Stimulated activated CD8-positive, alpha-beta memory T cell treated with anti-CD3 and anti-CD28 coated beads, Interleukin-4, amount 100 ng/mL, for 48 hours (primary cell): ENCODE measurements around the gene PRRC2B.
"Not testable (repeated sequence)": the region's sequence is repeated elsewhere in the genome, so short reads cannot be mapped to it uniquely, and the experiment has no call there.

Source experiments
- DNase-seq: peaks from one replicate; pipeline ENCODE4 v3.0.0-alpha.2; 2020

Gene PRRC2B

DNA sequence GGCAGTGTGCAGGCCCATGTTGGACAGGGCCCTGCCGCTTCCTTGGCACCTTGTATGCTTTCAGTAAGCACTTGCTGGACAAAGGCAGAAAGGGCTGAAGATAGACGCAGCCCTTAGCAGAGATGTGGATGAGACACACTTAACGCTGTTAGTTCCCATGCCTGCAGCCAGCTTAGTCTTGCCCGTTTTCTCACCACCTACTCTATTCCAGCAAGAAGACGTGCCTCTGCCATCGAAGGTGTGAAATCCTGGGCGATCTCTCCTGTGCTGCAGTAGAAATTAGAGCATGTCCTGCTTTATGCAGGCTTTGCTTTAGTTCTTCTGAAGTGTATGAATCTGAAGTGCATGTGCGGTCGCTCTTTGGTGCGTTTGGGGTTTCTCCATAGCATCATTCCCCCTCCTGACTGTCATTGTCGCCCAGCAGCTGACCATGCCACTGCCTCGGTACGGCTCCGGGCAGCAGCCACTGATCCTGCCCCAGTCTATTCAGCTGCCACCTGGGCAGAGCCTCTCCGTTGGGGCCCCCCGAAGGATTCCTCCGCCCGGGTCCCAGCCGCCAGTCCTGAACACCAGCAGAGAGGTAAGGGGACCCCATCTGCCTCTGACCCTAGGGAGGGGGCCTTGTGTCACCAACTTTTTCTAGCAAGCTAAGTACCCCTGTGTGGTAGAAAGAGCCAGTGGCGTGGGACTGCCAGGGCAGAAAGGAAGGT is 97.3 kb downstream of the PRRC2B start:
- no peak for DNase-seq

DNA sequence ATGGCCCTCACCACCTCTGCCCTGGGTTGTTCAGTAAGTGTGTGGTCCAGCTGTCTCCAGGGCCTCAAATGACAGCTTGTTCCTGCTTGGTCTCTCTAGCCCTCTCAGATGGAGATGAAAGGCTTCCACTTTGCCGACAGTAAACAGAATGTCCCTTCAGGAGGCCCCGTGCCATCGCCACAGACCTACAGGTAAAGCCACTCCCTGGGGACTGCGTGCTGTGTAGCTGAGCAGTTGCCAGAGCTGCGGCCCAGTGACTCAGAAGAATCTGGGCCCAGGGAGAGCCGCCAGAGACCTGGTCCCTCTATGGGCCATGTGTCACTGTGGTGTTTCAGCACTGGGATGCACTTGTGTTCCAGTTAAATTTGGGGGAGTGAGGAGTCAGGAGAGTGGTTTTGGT is 98.2 kb downstream of the PRRC2B start:
- DNase-seq = no peak

DNA sequence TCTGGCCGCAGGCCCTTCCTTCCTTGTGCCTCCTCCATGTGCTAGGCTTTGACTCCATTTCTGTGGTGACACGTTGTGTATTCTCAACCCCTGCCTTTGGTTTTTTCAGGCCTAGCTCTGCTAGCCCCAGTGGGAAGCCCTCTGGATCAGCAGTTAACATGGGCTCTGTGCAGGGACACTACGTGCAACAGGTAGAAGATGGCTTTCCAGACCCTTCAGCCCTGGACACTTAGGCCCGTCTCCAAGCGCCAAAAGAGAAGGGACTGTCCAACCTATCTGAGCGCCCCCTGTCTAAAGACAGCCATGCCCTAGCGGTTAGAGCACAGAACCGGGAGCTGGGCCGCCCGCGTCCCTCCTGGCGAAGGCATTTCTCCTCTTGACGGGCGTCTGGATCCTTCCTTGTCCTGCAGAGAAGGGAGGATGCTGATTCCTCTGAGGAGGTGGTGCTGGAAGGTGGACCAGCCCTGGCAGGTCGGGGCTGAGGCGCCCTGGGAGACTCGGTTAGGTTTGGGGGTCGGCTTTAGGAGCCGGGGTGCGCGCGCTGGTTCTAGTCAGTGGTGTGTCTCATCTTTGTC is 100.5 kb downstream of the PRRC2B start:
- DNase-seq = no peak

DNA sequence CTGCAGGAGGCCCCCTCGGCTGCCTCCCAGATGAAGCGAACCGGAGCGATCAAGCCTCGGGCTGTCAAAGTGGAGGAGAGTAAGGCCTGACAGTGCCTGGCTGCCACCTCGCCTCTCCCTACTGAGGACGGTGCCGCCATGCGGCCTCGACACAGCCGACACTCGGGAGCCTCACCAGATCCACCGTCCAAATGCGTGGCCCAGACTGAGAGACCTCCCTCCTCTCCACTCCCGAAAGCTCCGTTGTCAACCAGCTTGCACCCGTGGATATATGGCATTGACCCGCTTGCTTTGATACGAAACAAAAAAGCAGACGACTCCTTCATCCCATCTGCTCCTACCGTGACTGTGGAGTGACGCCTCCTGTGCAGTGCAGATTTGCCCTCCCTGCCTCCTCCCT is 101.9 kb downstream of the PRRC2B start:
- DNase-seq = no peak

GRCh38 chr9:131496844-131497405 is 103.0 kb downstream of the PRRC2B start:
- DNase-seq = no peak

DNA sequence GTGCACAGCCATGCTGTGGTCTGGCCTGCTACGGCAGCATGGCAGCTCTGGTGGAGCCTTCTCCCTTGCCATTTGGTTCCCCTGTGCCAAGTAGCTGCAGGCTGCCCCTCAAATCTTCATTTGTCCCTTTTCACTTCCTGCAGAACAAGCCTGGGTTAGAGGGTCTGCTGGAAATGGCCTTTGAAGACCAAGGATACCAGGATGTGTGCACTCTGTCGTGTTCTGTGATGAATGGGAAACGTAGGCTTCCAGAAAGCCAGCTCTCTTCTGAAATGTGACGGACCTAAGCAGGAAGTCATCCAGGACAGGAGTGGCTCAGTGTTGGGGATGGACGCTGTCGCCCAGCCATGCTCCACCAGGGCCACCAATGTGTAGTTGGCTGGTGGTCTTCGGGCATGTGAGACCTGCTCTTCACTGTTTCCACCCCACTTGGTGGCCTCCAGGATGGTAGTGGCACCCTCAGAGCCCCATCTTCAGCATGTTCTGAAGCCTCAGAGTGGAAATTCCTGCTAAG is 105.4 kb downstream of the PRRC2B start:
- no peak for DNase-seq

DNA sequence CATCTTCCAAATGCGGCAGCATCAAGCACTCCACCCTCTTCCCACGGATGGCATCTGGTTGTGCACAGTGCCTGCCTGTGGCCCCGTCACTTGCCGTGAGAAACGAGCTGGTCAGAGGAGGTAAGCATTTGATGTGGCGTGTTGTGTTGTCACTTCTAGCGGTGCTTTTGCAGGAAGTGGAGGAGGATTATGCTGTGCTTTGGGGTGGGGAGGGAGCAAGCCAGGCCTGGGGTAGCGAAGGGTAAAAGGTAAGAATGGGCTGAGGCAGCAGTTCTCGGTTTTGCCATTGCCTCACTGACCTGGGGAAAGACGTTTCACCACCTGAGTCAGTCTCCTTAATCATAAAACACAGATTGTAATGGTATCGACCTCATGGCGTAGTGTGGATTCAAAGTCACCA is 106.5 kb downstream of the PRRC2B start:
- peak; percentile 82 for DNase-seq

GRCh38 chr9:131500939-131501541 is 107.2 kb downstream of the PRRC2B start:
- peak; percentile 77 for DNase-seq

DNA sequence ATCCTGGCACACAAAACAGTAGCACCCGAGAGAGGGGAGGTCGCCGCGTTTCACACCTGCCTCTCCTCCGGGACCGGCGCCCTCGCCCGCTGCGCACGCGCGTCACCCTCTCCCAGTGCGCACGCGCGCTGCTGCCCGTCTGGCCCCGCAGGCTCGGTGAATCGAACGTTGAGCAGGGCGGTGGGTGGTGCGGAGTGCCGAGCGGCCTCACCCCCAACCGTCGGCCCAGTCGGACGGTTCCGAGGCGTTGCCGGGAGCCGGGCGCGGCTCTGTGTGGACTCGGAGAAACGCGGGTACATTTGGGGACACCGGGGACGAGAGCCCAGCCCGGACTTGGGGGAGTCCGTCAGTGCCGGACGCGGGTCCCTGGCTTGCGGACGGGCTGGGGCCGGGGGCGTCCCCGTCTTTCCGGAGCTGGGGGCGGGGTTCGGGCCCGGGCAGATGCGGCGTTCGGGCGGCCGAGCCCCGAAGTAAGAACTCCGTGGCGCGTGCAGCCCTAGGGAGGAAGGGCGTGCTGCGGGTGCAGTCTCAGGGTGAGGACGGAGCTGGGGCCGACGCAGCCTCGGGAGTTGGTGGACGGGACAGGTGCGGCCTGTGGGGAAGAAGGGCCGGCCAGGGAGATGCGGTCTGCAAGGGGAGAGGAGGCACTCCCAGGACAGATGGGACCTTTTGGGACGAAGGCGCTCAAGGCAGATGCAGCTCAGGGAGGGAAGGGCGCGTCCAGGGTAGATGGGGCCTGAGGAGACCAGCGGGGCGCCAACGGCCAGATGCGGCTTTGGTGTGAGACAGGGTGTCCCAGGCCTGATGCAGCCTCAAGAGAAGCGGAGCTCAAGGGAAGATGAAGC is 109.1 kb downstream of the PRRC2B start, which contains the start of gene POMT1:
Gene POMT1 (plus strand): TSS at position 138 of the 845 bp plus-strand sequence. CDS start 1,301 bp downstream, outside the sequence.
- peak; percentile 90 for DNase-seq

DNA sequence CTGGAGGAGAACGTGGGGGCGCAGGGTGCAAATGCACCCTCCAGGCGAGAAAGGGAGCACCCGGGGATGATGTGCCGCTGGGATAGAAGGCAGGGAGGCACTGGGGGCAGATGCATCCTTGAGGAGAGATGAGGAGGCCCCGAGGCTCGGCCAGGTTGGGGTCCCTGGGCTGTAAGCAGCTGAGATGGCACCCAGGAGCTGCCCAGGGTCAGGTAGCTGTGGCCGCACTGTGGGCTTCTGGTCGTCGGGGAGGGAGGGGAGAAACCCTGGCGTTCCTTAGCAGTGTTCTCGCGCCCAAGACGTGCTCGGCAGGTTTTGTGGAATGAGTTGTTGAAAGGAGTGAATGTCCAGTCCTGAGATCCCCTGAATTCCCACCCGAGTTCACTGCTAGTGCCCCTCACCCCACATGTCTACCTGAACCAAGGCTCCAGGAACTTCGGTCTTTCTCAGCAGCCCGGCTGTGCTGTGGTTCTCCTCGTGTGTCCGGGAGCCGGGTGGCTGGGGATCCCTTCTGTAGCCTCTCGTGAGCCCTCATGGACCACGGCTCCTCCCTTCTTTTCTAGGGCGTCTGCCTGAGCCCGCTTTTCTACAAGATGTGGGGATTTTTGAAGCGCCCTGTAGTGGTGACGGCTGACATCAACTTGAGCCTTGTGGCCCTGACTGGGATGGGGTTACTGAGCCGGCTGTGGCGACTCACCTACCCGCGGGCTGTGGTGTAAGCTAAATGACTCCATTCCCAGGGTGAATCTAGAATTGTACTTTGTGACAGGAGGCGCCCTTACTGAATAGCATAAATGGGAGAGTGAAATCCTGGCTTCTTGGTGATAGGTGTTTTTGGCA is 110.0 kb downstream of the PRRC2B start:
- DNase-seq = peak; percentile 85

DNA sequence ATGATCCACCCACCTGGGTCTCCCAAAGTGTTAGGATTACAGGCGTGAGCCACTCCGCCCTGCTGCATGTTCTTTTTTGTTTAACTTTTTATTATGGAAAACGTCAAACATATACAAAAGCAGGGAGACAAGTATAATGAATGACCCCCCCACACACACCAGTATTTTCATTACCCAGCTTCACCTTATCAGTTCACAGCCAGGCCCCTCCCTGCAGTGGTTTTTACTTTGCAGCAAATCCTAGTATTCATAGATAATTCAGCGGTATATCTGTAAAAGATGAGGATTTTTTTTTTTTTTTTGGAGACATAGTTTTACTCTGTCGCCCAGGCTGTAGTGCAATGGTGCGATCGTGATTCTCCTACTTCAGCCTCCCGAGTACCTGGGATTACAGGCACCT is 111.1 kb downstream of the PRRC2B start:
- no peak for DNase-seq

DNA sequence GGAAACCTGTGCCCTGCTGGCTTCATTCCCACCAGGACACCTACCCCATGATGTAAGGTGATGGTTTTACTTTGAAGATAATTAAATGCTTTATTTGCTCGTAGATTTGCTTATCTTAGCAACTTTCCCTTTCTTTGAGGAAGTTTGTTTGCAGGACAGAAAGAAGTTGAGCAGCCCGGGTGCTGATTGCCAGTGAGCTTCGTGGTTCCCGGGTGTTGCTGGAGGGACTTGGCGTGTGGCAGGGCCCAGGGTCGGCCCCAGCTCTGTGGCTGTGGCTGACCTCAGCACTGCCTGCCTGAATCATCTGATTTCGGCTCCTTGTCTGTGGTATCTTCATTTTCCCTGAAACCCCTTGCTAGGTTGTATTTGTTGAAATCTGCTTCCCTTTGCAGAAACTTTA is 117.5 kb downstream of the PRRC2B start:
- DNase-seq = no peak

- no peak for DNase-seq
Measured at GRCh38 chr9:131511880-131512279, 118.0 kb downstream of the PRRC2B start.

DNA sequence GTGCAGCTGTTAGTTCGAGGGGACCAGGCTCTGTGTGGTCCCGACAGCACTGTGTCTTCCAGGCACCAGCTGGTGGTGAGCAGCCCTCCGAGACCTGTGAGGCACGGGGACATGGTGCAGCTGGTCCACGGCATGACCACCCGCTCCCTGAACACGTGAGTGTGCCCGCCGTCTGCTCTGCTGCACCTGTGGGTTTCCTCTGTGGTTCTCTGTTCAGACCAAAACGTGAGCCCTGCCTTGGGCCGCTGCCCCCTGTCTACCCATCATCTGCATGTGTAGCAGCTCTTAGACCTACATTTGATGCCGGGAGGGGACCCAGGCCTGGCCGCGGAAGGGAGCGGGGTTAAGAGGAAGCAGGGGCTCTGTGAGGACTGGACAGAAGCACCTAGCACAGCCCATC is 119.3 kb downstream of the PRRC2B start:
- DNase-seq = no peak

- DNase-seq = not testable (repeated sequence)
Measured at GRCh38 chr9:131515559-131516031, 121.7 kb downstream of the PRRC2B start.

- no peak for DNase-seq
Measured at GRCh38 chr9:131516100-131516499, 122.2 kb downstream of the PRRC2B start.

DNA sequence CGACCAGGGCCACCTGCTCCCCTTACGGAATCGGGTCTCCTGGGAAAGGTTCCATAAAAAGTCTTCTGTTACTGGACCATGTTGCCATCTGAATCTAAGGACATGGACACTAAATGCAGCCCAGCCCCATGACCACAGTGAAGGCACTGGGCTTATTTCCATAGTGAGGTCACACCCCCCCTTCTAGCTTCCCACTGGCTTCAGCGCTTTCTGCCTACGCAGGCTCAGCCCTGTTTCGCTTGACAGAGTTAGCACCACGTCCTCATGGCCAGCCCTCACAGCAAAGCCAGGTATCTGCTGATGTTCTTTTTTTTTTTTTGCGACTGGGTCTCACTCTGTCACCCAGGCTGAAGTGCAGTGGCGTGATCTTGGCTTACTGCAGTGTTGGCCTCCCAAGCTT is 123.0 kb downstream of the PRRC2B start:
- DNase-seq = no peak

DNA sequence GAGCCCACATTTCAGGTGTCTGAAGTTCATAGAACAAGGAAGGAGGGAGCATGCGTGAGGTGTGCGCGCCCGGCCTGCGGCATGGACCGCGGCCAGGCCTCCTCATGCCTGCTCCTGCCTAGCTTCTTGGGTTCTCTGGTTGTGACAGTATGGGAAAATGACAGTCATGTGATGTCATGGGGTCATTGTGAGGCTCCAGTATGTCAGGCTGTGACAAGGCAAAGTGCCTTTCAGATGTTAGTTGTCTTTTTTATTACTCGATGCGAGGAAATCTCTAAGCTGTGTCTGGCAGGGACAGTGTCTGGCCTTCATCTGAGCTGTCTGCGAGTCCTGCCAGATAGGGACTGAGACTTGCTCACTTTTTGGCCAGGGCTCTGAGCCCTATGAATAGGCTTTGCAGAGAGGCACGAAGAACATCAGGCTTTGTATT is 123.9 kb downstream of the PRRC2B start:
- no peak for DNase-seq

DNA sequence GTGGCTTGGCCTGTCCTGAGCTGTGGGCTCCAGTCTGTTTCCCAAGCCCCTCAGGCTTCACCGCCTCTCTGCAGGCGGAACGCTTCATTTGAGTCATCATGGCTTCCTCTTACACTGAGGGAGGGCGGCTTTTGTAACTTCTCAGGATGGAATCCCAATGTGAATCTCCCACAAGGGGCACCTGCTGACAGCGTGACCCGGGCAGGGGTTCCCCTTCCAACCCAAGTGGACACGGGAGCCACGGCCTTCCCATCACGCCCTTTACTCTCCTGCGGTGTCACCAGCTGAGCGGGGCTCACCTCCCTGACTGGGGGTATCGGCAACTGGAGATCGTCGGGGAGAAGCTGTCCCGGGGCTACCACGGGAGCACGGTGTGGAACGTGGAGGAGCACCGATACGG is 124.7 kb downstream of the PRRC2B start:
- DNase-seq = no peak

- no peak for DNase-seq
Measured at GRCh38 chr9:131520503-131520902, 126.6 kb downstream of the PRRC2B start.

DNA sequence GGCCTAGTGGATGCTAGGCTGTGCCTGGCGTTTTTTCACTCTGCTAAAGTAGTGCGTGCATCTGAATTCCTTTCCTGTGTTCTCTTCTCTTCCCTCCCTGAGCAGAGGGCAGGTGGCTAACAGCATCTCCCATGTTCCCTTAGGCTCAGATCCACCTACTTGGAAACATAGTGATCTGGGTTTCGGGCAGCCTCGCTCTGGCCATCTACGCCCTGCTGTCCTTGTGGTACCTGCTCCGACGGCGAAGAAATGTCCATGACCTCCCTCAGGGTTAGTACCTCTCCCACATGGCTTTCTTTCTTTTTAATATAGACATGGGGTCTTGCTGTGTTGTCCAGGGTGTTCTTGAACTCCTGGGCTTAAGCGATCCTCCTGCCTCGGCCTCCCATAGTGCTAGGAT is 127.3 kb downstream of the PRRC2B start:
- no peak for DNase-seq

DNA sequence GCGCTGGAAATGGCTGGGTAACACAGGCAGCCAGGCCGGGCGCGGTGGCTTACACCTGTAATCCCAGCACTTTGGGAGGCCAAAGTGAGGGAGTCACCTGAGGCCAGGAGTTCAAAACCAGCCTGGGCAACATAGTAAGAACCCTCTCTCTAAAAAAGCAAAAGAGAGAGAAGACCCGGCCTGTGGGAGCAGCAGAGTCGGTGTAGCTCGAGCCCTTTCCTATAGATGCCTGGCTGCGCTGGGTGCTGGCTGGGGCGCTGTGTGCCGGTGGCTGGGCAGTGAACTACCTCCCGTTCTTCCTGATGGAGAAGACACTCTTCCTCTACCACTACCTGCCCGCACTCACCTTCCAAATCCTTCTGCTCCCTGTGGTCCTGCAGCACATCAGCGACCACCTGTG is 127.9 kb downstream of the PRRC2B start:
- no peak for DNase-seq
